IMR-90 (cell line): ENCODE data around the gene C13orf46. TPM values are rescaled to one million over a fixed set of nuclear protein-coding genes. Genes with fewer than 3 reads are reported as not detected.
A peak's percentile ranks its signal among the peaks of the same experiment; 100 is the strongest.

Experiments used
- ATAC-seq: fragments of 200-7000 bp; cut with Tn5 transposase; 2 replicates; pipeline ENCODE4 v1.9.1; 2020; ENCODE audit warnings: low read depth, mild to moderate bottlenecking, moderate library complexity
- BruUV-seq: library from RNA; stranded (reverse); fragments of 400-500 nt; replicated peaks from 2 replicates; lab custom pipeline; 2021; lab: Mats Ljungman, UMichigan
- CTCF ChIA-PET: fragments of 300-600 bp; formaldehyde crosslinking; extraction: SDS; loops from one replicate; lab custom pipeline; 2021; ENCODE audit warnings: antibody characterized with exemption; lab: Yijun Ruan, JAX
- POLR2A ChIA-PET: fragments of 300-600 bp; sonication (Branson Sonifier 250); formaldehyde crosslinking; loops from one replicate; lab custom pipeline; 2022; ENCODE audit warnings: antibody characterized with exemption; ENCODE audit not compliant: unreplicated experiment; lab: Charles Lee
- DNase-seq: peaks from one replicate; pipeline ENCODE4 v3.0.0; 2013
- H2AFZ ChIP-seq: replicated peaks from 2 replicates; pipeline ENCODE3; 2013; ENCODE audit warnings: low read length, mild to moderate bottlenecking; ENCODE audit not compliant: poor library complexity
- H2AK5ac ChIP-seq: 2 replicates; pipeline ENCODE4 v1.6.1; 2013; ENCODE audit warnings: low read depth, low read length, inconsistent platforms
- H2AK9ac ChIP-seq: replicated peaks from 2 replicates; pipeline ENCODE3; 2013; ENCODE audit warnings: mild to moderate bottlenecking, low read depth, low read length, moderate library complexity; ENCODE audit not compliant: poor library complexity
- H2BK120ac ChIP-seq: 2 replicates; pipeline ENCODE4 v1.6.1; 2013; ENCODE audit warnings: low read depth, low read length, inconsistent platforms
- H2BK15ac ChIP-seq: 3 replicates; pipeline ENCODE4 v1.6.1; 2013; ENCODE audit warnings: low read depth, low read length, inconsistent platforms
- H2BK20ac ChIP-seq: 2 replicates; pipeline ENCODE4 v1.6.1; 2013; ENCODE audit warnings: low read depth, mild to moderate bottlenecking, inconsistent platforms, low read length, moderate library complexity
- H2BK5ac ChIP-seq: 2 replicates; pipeline ENCODE4 v1.6.1; 2013; ENCODE audit warnings: mild to moderate bottlenecking, low read depth, low read length, inconsistent platforms; ENCODE audit not compliant: poor library complexity, severe bottlenecking
- H3K14ac ChIP-seq: replicated peaks from 2 replicates; pipeline ENCODE4 v1.6.1; 2013; ENCODE audit warnings: low read depth, low read length, inconsistent platforms
- H3K18ac ChIP-seq: 2 replicates; pipeline ENCODE4 v1.6.1; 2013; ENCODE audit warnings: low read depth, low read length, control low read depth
- H3K23ac ChIP-seq: 2 replicates; pipeline ENCODE4 v1.6.1; 2013; ENCODE audit warnings: low read depth, low read length, inconsistent platforms
- H3K27ac ChIP-seq: 2 replicates; pipeline ENCODE4 v1.5.1; 2013; ENCODE audit warnings: mild to moderate bottlenecking, control low read depth, low read length; ENCODE audit not compliant: insufficient read depth
- H3K27me3 ChIP-seq: 2 replicates; pipeline ENCODE4 v1.6.1; 2013; ENCODE audit warnings: low read length; ENCODE audit not compliant: control insufficient read depth, insufficient read depth
- H3K36me3 ChIP-seq: 2 replicates; pipeline ENCODE4 v1.6.1; 2013; ENCODE audit warnings: low read length, mixed read lengths; ENCODE audit not compliant: control insufficient read depth, insufficient read depth
- H3K4ac ChIP-seq: 2 replicates; pipeline ENCODE4 v1.6.1; 2013; ENCODE audit warnings: low read depth, low read length, inconsistent platforms
- H3K4me1 ChIP-seq: 2 replicates; pipeline ENCODE4 v1.6.1; 2013; ENCODE audit warnings: low read length, mixed read lengths; ENCODE audit not compliant: control insufficient read depth, insufficient read depth
- H3K4me2 ChIP-seq: 2 replicates; pipeline ENCODE4 v1.6.1; 2013; ENCODE audit warnings: low read depth, mild to moderate bottlenecking, control low read depth, low read length, moderate library complexity
- H3K4me3 ChIP-seq: 2 replicates; pipeline ENCODE4 v1.5.1; 2013; ENCODE audit warnings: low read depth, mild to moderate bottlenecking, control low read depth, low read length, moderate library complexity; ENCODE audit not compliant: insufficient read depth
- H3K56ac ChIP-seq: 2 replicates; pipeline ENCODE4 v1.6.1; 2013; ENCODE audit warnings: low read length, inconsistent platforms; ENCODE audit not compliant: insufficient read depth; ENCODE audit errors: extremely low read depth
- H3K79me1 ChIP-seq, 2 experiments: 2 replicates each; pipeline ENCODE4 v1.6.1; 2013; ENCODE audit warnings: low read length in 2 of 2, inconsistent platforms in 1 of 2, low read depth in 1 of 2
- H3K9ac ChIP-seq: 2 replicates; pipeline ENCODE4 v1.6.1; 2013; ENCODE audit warnings: low read depth, low read length, control low read depth
- H3K9me1 ChIP-seq: 2 replicates; pipeline ENCODE4 v1.6.1; 2013; ENCODE audit warnings: low read length, inconsistent platforms; ENCODE audit not compliant: insufficient read depth
- H3K9me3 ChIP-seq: 2 replicates; pipeline ENCODE4 v1.6.1; 2013; ENCODE audit warnings: low read length; ENCODE audit not compliant: control insufficient read depth, insufficient read depth
- H4K20me1 ChIP-seq: 2 replicates; pipeline ENCODE4 v1.6.1; 2013; ENCODE audit warnings: low read length, inconsistent platforms; ENCODE audit not compliant: insufficient read depth
- H4K5ac ChIP-seq: 2 replicates; pipeline ENCODE4 v1.6.1; 2013; ENCODE audit warnings: mild to moderate bottlenecking, low read depth, low read length, control low read depth
- H4K8ac ChIP-seq, 2 experiments: 2 replicates each; pipeline ENCODE4 v1.6.1; 2013; ENCODE audit warnings: low read depth in 2 of 2, low read length in 2 of 2, control low read depth in 1 of 2, inconsistent platforms in 1 of 2
- H4K91ac ChIP-seq: 2 replicates; pipeline ENCODE4 v1.6.1; 2013; ENCODE audit warnings: low read depth, low read length, inconsistent platforms; ENCODE audit not compliant: insufficient read depth
- BHLHE40 ChIP-seq: fragments of 150-350 bp; IDR thresholded peaks from 2 replicates; pipeline ENCODE4 v1.6.1; 2016; ENCODE audit warnings: mild to moderate bottlenecking, low read depth, low read length
- CEBPB ChIP-seq: IDR thresholded peaks from 2 replicates; pipeline ENCODE4 v1.6.1; 2012; ENCODE audit warnings: low read depth, low read length, improper control_type of control experiment
- FOS ChIP-seq: fragments of 150-350 bp; IDR thresholded peaks from 2 replicates; pipeline ENCODE4 v1.6.1; 2016; ENCODE audit warnings: low read depth, low read length
- MAZ ChIP-seq: IDR thresholded peaks from 2 replicates; pipeline ENCODE4 v1.6.1; 2012; ENCODE audit warnings: low read depth, mild to moderate bottlenecking, low read length, improper control_type of control experiment, moderate library complexity, borderline replicate concordance
- NFE2L2 ChIP-seq: fragments of 150-350 bp; IDR thresholded peaks from 2 replicates; pipeline ENCODE4 v1.6.1; 2016; ENCODE audit warnings: low read depth, mild to moderate bottlenecking, low read length
- POLR2A ChIP-seq: IDR thresholded peaks from 2 replicates; pipeline ENCODE4 v1.6.1; 2012; ENCODE audit warnings: mild to moderate bottlenecking, low read depth, low read length
- RAD21 ChIP-seq: IDR thresholded peaks from 2 replicates; pipeline ENCODE4 v1.6.1; 2012; ENCODE audit warnings: low read length, improper control_type of control experiment
- RCOR1 ChIP-seq: IDR thresholded peaks from 2 replicates; pipeline ENCODE4 v1.6.1; 2012; ENCODE audit warnings: mild to moderate bottlenecking, low read length, improper control_type of control experiment; ENCODE audit not compliant: insufficient replicate concordance
- RFX5 ChIP-seq: IDR thresholded peaks from 2 replicates; pipeline ENCODE4 v1.8.0; 2012; ENCODE audit warnings: low read depth, mild to moderate bottlenecking, low read length, moderate library complexity
- SMC3 ChIP-seq: fragments of 150-350 bp; IDR thresholded peaks from 2 replicates; pipeline ENCODE4 v1.6.1; 2016; ENCODE audit warnings: low read depth, mild to moderate bottlenecking, antibody characterized with exemption, low read length, moderate library complexity
- WGBS, 2 experiments: methylation state at CpG; one replicate each; pipeline versions ENCODE4 v1.1.5 to v1.1.7; 2013; ENCODE audit warnings: missing lambda C conversion rate in 2 of 2; ENCODE audit not compliant: insufficient read length in 1 of 2; ENCODE audit errors: extremely low coverage in 2 of 2; 5-methylcytosine and 5-hydroxymethylcytosine counted together
- dilution Hi-C: fragments of 300-500 bp; cut with HindIII; formaldehyde crosslinking; loops from one replicate; pipeline ENCODE4 v1.14.3; 2018; ENCODE audit warnings: low sequenced_read_pairs; ENCODE audit not compliant: unreplicated experiment
- in situ Hi-C: fragments of 300-500 bp; cut with MboI; formaldehyde crosslinking; loops from 3 replicates; pipeline ENCODE4 v1.14.3; 2019; ENCODE audit warnings: low sequenced_read_pairs, inconsistent platforms, mixed read lengths
- intact Hi-C: fragments of 100-400 bp; cut with micrococcal nuclease; formaldehyde crosslinking; loops from 2 replicates; pipeline ENCODE4 v1.10.0; 2022
- polyA plus RNA-seq, 3 experiments: library from polyadenylated mRNA; depleted of rRNA; stranded (reverse); fragments of >200 nt; gene quantifications; 2 replicates each; pipeline ENCODE4 v1.2.3, GENCODE V29; 2012; ENCODE audit warnings: low replicate concordance in 1 of 3
- total RNA-seq: library from RNA; depleted of rRNA; stranded (reverse); fragments of >200 nt; gene quantifications from 2 replicates; pipeline ENCODE4 v1.2.3, GENCODE V29; 2012
- TF ChIP-seq, protein P1 (sequence below): fragments of 150-350 bp; IDR thresholded peaks from 2 replicates; pipeline ENCODE4 v1.6.1; 2017; ENCODE audit warnings: mild to moderate bottlenecking, antibody characterized with exemption, low read length, low read depth
- TF ChIP-seq, protein P2 (sequence below): fragments of 150-350 bp; IDR thresholded peaks from 2 replicates; pipeline ENCODE4 v1.6.1; 2016; ENCODE audit warnings: low read depth, mild to moderate bottlenecking, low read length, moderate library complexity, borderline replicate concordance

C13orf46 gene
- total and polyA plus RNA-seq, 2 of the 4 experiments (the other 2 are of a cell fraction) = under 0.01 to 2.1 TPM

DNA sequence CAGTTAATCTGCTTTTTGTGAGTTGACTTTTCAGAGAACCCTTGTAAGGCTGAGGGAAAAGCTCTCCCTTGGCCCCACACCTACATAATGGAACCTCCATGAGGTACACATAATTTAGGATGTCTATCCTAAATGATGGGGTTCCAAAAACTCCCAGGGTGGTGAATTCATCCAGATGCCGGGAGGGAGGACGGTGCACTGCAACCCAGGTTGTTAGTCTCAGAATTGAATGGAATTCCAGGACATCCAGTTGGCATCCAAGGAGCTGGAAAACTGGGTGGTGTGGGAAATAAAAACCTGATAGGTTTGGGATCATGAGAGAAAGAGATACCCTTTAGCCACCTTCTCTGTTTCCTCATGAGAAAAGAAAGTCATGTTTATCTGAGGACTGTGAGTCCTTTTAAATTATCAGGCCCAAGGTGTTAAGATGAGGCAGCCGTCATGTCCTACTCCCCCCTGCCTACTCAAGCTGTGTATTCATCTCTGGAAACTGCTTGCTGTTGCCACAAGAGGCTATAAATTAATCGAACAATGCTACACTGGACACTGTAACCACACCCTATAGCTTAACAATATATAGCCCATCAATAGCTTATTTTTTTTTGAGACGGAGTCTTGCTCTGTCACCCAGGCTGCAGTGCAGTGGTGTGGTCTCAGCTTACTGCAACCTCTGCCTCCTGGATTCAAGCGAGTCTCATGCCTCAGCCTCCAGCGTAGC, 49.5 kb downstream of the C13orf46 start:
- no peak overlapping the region for H2BK15ac ChIP-seq
- intact Hi-C loops = no loop called here
- no TSS peak for BruUV-seq
- H3K79me1 ChIP-seq = peaks cover 0 to 26% of the 10 kb centered on the region in 2 experiments; a peak in 2 of 4 replicates
- ATAC-seq (no peak), DNase-seq (no peak)
- H4K20me1 ChIP-seq = 0 out of 2 replicates have a peak, but pooled peaks cover 4% of the 10 kb centered on the region
- H3K27me3 ChIP-seq = no peaks in the 10 kb centered on the region
- H4K91ac ChIP-seq = 0 out of 2 replicates have a peak overlapping the region, but pooled peaks have one; percentile 15
- no peak overlapping the region for H2AK5ac ChIP-seq
- H3K4me3 ChIP-seq = no peak overlapping the region
- TF ChIP-seq FOS = no peak
- no peak for TF ChIP-seq POLR2A
- no peak for TF ChIP-seq CEBPB
- no peak for TF ChIP-seq RCOR1
- TF ChIP-seq NFE2L2 = no peak
- TF ChIP-seq, protein P1, sequence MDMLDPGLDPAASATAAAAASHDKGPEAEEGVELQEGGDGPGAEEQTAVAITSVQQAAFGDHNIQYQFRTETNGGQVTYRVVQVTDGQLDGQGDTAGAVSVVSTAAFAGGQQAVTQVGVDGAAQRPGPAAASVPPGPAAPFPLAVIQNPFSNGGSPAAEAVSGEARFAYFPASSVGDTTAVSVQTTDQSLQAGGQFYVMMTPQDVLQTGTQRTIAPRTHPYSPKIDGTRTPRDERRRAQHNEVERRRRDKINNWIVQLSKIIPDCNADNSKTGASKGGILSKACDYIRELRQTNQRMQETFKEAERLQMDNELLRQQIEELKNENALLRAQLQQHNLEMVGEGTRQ = no peak
- TF ChIP-seq RAD21 = no peak
- TF ChIP-seq RFX5 = no peak
- no peak for TF ChIP-seq SMC3
- TF ChIP-seq, protein P2, sequence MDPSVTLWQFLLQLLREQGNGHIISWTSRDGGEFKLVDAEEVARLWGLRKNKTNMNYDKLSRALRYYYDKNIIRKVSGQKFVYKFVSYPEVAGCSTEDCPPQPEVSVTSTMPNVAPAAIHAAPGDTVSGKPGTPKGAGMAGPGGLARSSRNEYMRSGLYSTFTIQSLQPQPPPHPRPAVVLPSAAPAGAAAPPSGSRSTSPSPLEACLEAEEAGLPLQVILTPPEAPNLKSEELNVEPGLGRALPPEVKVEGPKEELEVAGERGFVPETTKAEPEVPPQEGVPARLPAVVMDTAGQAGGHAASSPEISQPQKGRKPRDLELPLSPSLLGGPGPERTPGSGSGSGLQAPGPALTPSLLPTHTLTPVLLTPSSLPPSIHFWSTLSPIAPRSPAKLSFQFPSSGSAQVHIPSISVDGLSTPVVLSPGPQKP = no peak
- TF ChIP-seq BHLHE40 = no peak
- no peak for TF ChIP-seq MAZ
- no peak overlapping the region for H4K8ac ChIP-seq
- H4K5ac ChIP-seq = no peak overlapping the region
- H3K9me3 ChIP-seq = peaks cover 8% of the 10 kb centered on the region
- no peak overlapping the region for H3K14ac ChIP-seq
- in situ Hi-C loops = no loop called here
- no peak overlapping the region for H3K18ac ChIP-seq
- no peak overlapping the region for H2BK5ac ChIP-seq
- peak overlapping the region; percentile 54; the same call in 1 of the 2 replicates for H2BK120ac ChIP-seq
- H3K9me1 ChIP-seq = peaks cover 25% of the 10 kb centered on the region
- H3K23ac ChIP-seq = no peak overlapping the region
- dilution Hi-C loops = no loop called here
- H3K4me1 ChIP-seq = peaks cover 23% of the 10 kb centered on the region
- 100% methylated on average over 2 of the region's 7 CpGs; no CpG with 5 or more reads in 1 of the 2 experiments for WGBS, 2 experiments
- H2AK9ac ChIP-seq = no peak overlapping the region
- no peak overlapping the region for H2BK20ac ChIP-seq
- peak overlapping the region; percentile 41; the same call in 1 of the 2 replicates for H3K4ac ChIP-seq
- no peak overlapping the region for H3K27ac ChIP-seq
- H3K4me2 ChIP-seq = no peak overlapping the region
- no peaks in the 10 kb centered on the region for H3K36me3 ChIP-seq
- no peak overlapping the region for H3K56ac ChIP-seq
- CTCF ChIA-PET = no interaction called here
- H2AFZ ChIP-seq = no peak overlapping the region
- H3K9ac ChIP-seq = no peak overlapping the region
- POLR2A ChIA-PET = no interaction called here
